ENCODE data around the gene MYOCOS. TPM values are rescaled to one million over a fixed set of nuclear protein-coding genes. Genes with fewer than 3 reads are reported as not detected.

The MYOCOS gene
- total RNA-seq, 4 donors from 2014 or later: not detected

DNA sequence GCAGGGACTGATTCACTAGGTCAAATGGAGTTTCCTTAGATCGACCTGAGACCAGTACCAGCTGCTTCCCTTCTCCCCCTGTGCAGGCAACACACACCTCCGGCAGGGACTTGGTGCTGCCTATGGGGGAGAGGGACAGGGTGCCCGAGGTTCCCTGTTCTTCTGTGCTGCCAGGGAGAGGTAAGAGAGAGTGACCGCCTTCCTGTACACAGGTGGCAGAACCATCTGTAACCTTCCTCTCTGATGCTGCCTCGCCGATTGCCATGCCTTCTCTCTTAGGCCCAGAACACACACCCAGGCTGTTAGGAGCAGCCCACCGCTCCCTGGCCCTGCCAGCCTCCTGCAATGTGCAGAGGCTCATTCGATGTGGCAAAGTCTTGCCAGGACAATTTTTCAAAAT is 21.1 kb downstream of the MYOCOS start:
- Histone ChIP-seq H3K4me1 (peaks cover 5 to 16% (median 10%) of the 10 kb centered on the region in 4 donors), H3K36me3 (no peaks in the 10 kb centered on the region), H3K27ac (no peak overlapping the region), H3K4me3 (no peak overlapping the region), H3K9me3 (no peaks in the 10 kb centered on the region), H3K27me3 (no peaks in the 10 kb centered on the region)
- in situ Hi-C loops (cut with MboI; ENCODE audit: low pct_ligation_motif_present in 1 of 4, low pct_unique_long_range_greater_than_20kb in 1 of 4, low sequenced_read_pairs in 3 of 4): loop anchor here in 3 of 4 donors (10.0 to 25.0 kb wide), 2 partner anchors 342 to 344 kb away; no protein-coding TSS in a partner anchor
- no peak for DNase-seq
- intact Hi-C loops (cut with DNase I; ENCODE audit: low total_unique reads): loop anchor here (10.0 kb wide), 1 partner anchor 142 kb away; the partner anchor contains the start of gene METTL13
- WGBS, 2 donors (ENCODE audit: low coverage in 1 of 2): 57 to 88% methylated on average over 1 to 8 of the region's 8 CpGs
- TF ChIP-seq, protein P1, sequence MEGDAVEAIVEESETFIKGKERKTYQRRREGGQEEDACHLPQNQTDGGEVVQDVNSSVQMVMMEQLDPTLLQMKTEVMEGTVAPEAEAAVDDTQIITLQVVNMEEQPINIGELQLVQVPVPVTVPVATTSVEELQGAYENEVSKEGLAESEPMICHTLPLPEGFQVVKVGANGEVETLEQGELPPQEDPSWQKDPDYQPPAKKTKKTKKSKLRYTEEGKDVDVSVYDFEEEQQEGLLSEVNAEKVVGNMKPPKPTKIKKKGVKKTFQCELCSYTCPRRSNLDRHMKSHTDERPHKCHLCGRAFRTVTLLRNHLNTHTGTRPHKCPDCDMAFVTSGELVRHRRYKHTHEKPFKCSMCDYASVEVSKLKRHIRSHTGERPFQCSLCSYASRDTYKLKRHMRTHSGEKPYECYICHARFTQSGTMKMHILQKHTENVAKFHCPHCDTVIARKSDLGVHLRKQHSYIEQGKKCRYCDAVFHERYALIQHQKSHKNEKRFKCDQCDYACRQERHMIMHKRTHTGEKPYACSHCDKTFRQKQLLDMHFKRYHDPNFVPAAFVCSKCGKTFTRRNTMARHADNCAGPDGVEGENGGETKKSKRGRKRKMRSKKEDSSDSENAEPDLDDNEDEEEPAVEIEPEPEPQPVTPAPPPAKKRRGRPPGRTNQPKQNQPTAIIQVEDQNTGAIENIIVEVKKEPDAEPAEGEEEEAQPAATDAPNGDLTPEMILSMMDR (IDR thresholded peaks at IDR 0.05): no peak
- TF ChIP-seq POLR2AphosphoS5 (IDR thresholded peaks at IDR 0.05) (no peak), EP300 (IDR thresholded peaks at IDR 0.05; ENCODE audit: low read depth) (no peak), POLR2A (IDR thresholded peaks at IDR 0.05) (no peak)

DNA sequence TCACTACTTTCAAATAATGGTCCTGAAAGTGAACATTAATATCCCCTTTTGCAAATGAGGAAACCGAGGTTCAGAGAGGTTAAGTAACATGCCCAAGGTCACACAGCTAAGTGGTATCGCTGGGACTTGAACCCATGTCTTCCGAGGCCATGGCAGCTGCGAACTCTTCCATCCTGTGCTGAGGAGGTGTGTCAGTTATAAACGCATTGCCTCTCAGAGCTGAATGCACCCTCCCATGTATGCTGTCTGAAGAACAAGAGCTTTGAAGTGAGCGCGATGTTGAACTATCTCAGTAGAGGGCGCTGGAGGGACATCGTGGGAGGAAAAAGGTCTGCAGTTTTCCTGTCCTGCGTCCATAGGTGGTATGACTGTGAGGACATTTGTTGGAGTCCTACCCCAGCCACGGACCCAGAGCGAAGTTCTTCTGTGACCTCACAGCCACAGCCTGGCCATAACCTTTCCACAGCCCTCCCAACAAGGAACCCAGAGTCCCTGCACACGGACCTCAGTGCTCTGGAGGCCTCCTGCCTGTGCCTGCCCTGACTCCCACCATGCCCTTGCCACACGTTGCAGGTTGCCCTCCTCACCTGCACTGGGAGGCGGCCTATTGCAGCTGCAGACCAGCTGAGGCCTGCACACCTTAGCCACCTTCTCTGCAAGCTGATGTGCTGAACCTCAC is 22.9 kb downstream of the MYOCOS start:
- in situ Hi-C loops (cut with MboI; ENCODE audit: low pct_ligation_motif_present in 1 of 4, low pct_unique_long_range_greater_than_20kb in 1 of 4, low sequenced_read_pairs in 3 of 4): loop anchor here in 3 of 4 donors (10.0 to 25.0 kb wide), 2 partner anchors 340 to 342 kb away; no protein-coding TSS in a partner anchor
- WGBS, 2 donors (ENCODE audit: low coverage in 1 of 2): 13 to 100% methylated on average over 1 to 15 of the region's 15 CpGs
- H3K36me3 ChIP-seq: no peaks in the 10 kb centered on the region
- intact Hi-C loops (cut with DNase I; ENCODE audit: low total_unique reads): loop anchor here (2.0 to 10.0 kb wide), 3 partner anchors 72 to 1493 kb away; partner anchors contain the start of gene METTL13
- no peak overlapping the region for H3K4me3 ChIP-seq
- no peak for TF ChIP-seq EP300 (IDR thresholded peaks at IDR 0.05; ENCODE audit: low read depth)
- peak in 1 of 3 donors; percentile 9 for TF ChIP-seq POLR2AphosphoS5 (IDR thresholded peaks at IDR 0.05)
- no peak for TF ChIP-seq POLR2A (IDR thresholded peaks at IDR 0.05)
- TF ChIP-seq, protein P1 (IDR thresholded peaks at IDR 0.05): peak; percentile 68 to 75 (median 72)
- peaks cover 5 to 16% (median 10%) of the 10 kb centered on the region in 4 donors for H3K4me1 ChIP-seq
- peak; percentile 86 for DNase-seq
- H3K9me3 ChIP-seq: no peaks in the 10 kb centered on the region
- peak overlapping the region; percentile 46 to 81 (median 66) for H3K27ac ChIP-seq
- no peaks in the 10 kb centered on the region for H3K27me3 ChIP-seq

DNA sequence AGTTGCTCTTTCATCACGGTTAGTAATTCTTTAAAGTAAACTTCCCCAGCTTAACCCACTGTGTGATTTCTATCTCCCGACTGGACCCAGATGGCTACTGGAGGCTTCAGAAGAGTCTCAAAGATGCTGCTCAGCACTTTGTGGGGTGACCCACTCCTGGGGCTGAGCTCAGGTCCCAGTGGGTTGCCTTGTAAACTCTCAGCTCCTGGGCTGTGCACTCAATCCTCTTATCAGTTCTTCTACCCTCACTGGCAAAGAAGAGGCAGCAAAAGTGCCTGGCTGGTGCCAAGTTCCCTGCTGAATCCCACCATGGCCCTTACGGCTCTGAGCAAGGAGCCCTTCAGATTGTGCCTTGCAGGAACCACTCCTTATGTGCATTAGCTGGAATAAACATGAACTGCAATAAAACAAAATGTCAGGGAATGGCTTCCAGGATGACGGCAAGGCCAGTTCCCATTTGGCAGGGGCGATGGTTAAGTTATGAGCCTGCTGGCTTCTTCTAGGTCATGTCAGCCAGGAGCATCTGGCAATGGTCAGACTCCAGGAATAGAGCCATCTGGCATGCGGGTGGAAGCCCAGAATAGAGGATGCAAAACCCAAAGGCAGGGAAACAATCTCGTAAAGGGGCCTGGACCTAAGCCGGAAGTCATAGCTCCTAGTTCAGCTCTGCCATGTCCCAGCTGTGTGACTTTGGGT is 23.7 kb downstream of the MYOCOS start:
- in situ Hi-C loops (cut with MboI; ENCODE audit: low pct_ligation_motif_present in 1 of 4, low pct_unique_long_range_greater_than_20kb in 1 of 4, low sequenced_read_pairs in 3 of 4): loop anchor here in 3 of 4 donors (10.0 to 25.0 kb wide), 2 partner anchors 339 to 342 kb away; no protein-coding TSS in a partner anchor

More for the DNA sequence above, 23.7 kb downstream of the MYOCOS start:
- H3K9me3 ChIP-seq: no peaks in the 10 kb centered on the region
- TF ChIP-seq, protein P1 (IDR thresholded peaks at IDR 0.05): no peak
- TF ChIP-seq POLR2AphosphoS5 (IDR thresholded peaks at IDR 0.05): peak; percentile 71 to 86 (median 86)
- peak; percentile 36 for TF ChIP-seq EP300 (IDR thresholded peaks at IDR 0.05; ENCODE audit: low read depth)
- TF ChIP-seq POLR2A (IDR thresholded peaks at IDR 0.05): no peak
- H3K27ac ChIP-seq: peak overlapping the region; percentile 46 to 81 (median 66)
- no peak overlapping the region for H3K4me3 ChIP-seq
- no peaks in the 10 kb centered on the region for H3K36me3 ChIP-seq
- H3K27me3 ChIP-seq: no peaks in the 10 kb centered on the region
- peaks cover 5 to 16% (median 10%) of the 10 kb centered on the region in 4 donors for H3K4me1 ChIP-seq
- WGBS, 2 donors (ENCODE audit: low coverage in 1 of 2): 40 to 47% methylated on average over 1 to 8 of the region's 8 CpGs
- DNase-seq: peak; percentile 61
- intact Hi-C loops (cut with DNase I; ENCODE audit: low total_unique reads): loop anchor here (2.0 to 10.0 kb wide), 3 partner anchors 71 to 1493 kb away; partner anchors contain the start of gene METTL13
